HG03196 (cell line): ENCODE measurements around the gene CXCL14.

Experiments
- ATAC-seq: cut with Tn5 transposase; IDR thresholded peaks from one replicate; pipeline ENCODE4 v1.9.1; 2021; ENCODE audit not compliant: unreplicated experiment

CXCL14 gene

GRCh38 chr5:135596788-135597187 lies 18.0 kb upstream of the CXCL14 start:
- ATAC-seq: no peak

GRCh38 chr5:135596157-135596763 lies 17.5 kb upstream of the CXCL14 start:
- ATAC-seq: no peak

GRCh38 chr5:135594416-135594960 lies 15.7 kb upstream of the CXCL14 start:
- ATAC-seq: no peak

GRCh38 chr5:135593886-135594285 lies 15.1 kb upstream of the CXCL14 start:
- no peak for ATAC-seq

- ATAC-seq: no peak
Measured at GRCh38 chr5:135593141-135593540, 14.3 kb upstream of the CXCL14 start.

- no peak for ATAC-seq
Measured at GRCh38 chr5:135592312-135593045, 13.7 kb upstream of the CXCL14 start.

GRCh38 chr5:135591277-135591676 lies 12.5 kb upstream of the CXCL14 start:
- ATAC-seq: no peak

- no peak for ATAC-seq
Measured at GRCh38 chr5:135589152-135589551, 10.4 kb upstream of the CXCL14 start.

GRCh38 chr5:135587721-135588663 lies 9.2 kb upstream of the CXCL14 start:
- ATAC-seq: no peak

- no peak for ATAC-seq
Measured at GRCh38 chr5:135584918-135585317, 6.1 kb upstream of the CXCL14 start.

GRCh38 chr5:135584276-135584675 lies 5.5 kb upstream of the CXCL14 start:
- no peak for ATAC-seq

GRCh38 chr5:135582099-135582781 lies 3.4 kb upstream of the CXCL14 start:
- ATAC-seq: no peak

- no peak for ATAC-seq
Measured at GRCh38 chr5:135578305-135578684, 496 bp downstream of the CXCL14 start.

GRCh38 chr5:135577421-135577820 lies 1.4 kb downstream of the CXCL14 start:
- no peak for ATAC-seq

- ATAC-seq: no peak
Measured at GRCh38 chr5:135576075-135576599, 2.7 kb downstream of the CXCL14 start.

- ATAC-seq: no peak
Measured at GRCh38 chr5:135574493-135574892, 4.3 kb downstream of the CXCL14 start.

- ATAC-seq: no peak
Measured at GRCh38 chr5:135571902-135572301, 6.9 kb downstream of the CXCL14 start.

GRCh38 chr5:135571066-135571609 lies 7.7 kb downstream of the CXCL14 start:
- ATAC-seq: no peak

- no peak for ATAC-seq
Measured at GRCh38 chr5:135570453-135570764, 8.4 kb downstream of the CXCL14 start.

- no peak for ATAC-seq
Measured at GRCh38 chr5:135569755-135570452, 8.9 kb downstream of the CXCL14 start.
